HCT116 (cell line): Measurements from ENCODE around the gene SETX. TPM values are rescaled to one million over a fixed set of nuclear protein-coding genes. Genes with fewer than 3 reads are reported as not detected.

Experiments used
- ATAC-seq: fragments of 200-7000 bp; cut with Tn5 transposase; 2 replicates; pipeline ENCODE4 v1.9.1; 2020; ENCODE audit warnings: mild to moderate bottlenecking, moderate library complexity
- BruUV-seq: library from RNA; stranded (reverse); fragments of 400-500 nt; replicated peaks from 2 replicates; lab custom pipeline; 2021; lab: Mats Ljungman, UMichigan
- CTCF ChIA-PET: fragments of 300-600 bp; sonication (Branson Sonifier 250); formaldehyde crosslinking; loops from one replicate; lab custom pipeline; 2021; ENCODE audit warnings: antibody characterized with exemption; lab: Charles Lee
- POLR2A ChIA-PET: fragments of 300-600, 350-600 bp; sonication (Branson Sonifier 250); formaldehyde crosslinking; loops from one replicate; lab custom pipeline; 2021; ENCODE audit warnings: antibody characterized with exemption; lab: Charles Lee
- RAD21 ChIA-PET, 2 experiments: fragments of 300-600 bp; sonication (Branson Sonifier 250); formaldehyde crosslinking; loops; one replicate each; lab custom pipeline; 2023; ENCODE audit warnings: low total read pairs in 2 of 2; ENCODE audit not compliant: uncharacterized antibody in 2 of 2, unreplicated experiment in 2 of 2, low non-redundant PET in 1 of 2; lab: Charles Lee
- DNase-seq: peaks from one replicate; pipeline ENCODE4 v3.0.0-alpha.2; 2010; ENCODE audit warnings: low read depth, low spot score
- H2AFZ ChIP-seq: fragments of 200-600 bp; shearing (Covaris generic), sonication (generic); 2 replicates; pipeline ENCODE4 v1.6.1; 2017; ENCODE audit warnings: low read depth, mixed run types, mixed read lengths, antibody characterized with exemption, low read length; ENCODE audit not compliant: poor library complexity, severe bottlenecking
- H3K27ac ChIP-seq: 2 replicates; pipeline ENCODE4 v1.5.1; 2012; ENCODE audit warnings: low read depth, low read length
- H3K27me3 ChIP-seq: fragments of 200-600 bp; sonication (generic); 2 replicates; pipeline ENCODE4 v1.6.1; 2016; ENCODE audit warnings: mixed run types, low read length, mixed read lengths; ENCODE audit not compliant: insufficient read depth
- H3K36me3 ChIP-seq, 2 experiments: fragments of 200-500 bp in 1 of 2; fragments of 200-600 bp in 1 of 2; sonication (Bioruptor generic) in 1 of 2; sonication (generic) in 1 of 2; 2 replicates each; pipeline versions ENCODE4 v1.5.1 to v1.6.1; 2014 to 2016; ENCODE audit warnings: low read length in 2 of 2, inconsistent platforms in 1 of 2, mixed read lengths in 1 of 2, mixed run types in 1 of 2; ENCODE audit not compliant: insufficient read depth in 2 of 2, control insufficient read depth in 1 of 2
- H3K4me1 ChIP-seq, 2 experiments: fragments of 200-600 bp in 1 of 2; sonication (generic) in 1 of 2; 2 replicates each; pipeline versions ENCODE4 v1.5.1 to v1.6.1; 2012 to 2017; ENCODE audit warnings: low read length in 2 of 2, inconsistent platforms in 1 of 2, mild to moderate bottlenecking in 1 of 2, mixed read lengths in 1 of 2, mixed run types in 1 of 2, moderate library complexity in 1 of 2; ENCODE audit not compliant: insufficient read depth in 2 of 2, control insufficient read depth in 1 of 2
- H3K4me2 ChIP-seq: fragments of 200-600 bp; sonication (generic); 2 replicates; pipeline ENCODE4 v1.6.1; 2017; ENCODE audit warnings: mixed run types, low read length, mixed read lengths
- H3K4me3 ChIP-seq, 2 experiments: fragments of 200-600 bp in 1 of 2; sonication (generic) in 1 of 2; replicated peaks in 1 of 2; 2 replicates each; pipeline ENCODE4 v1.5.1; 2011 to 2016; ENCODE audit warnings: low read length in 2 of 2, control low read depth in 1 of 2, low read depth in 1 of 2, mild to moderate bottlenecking in 1 of 2, mixed read lengths in 1 of 2, mixed run types in 1 of 2
- H3K79me2 ChIP-seq: fragments of 200-600 bp; sonication (generic); 2 replicates; pipeline ENCODE4 v1.6.1; 2017; ENCODE audit warnings: mild to moderate bottlenecking, mixed run types, low read length, moderate library complexity, mixed read lengths; ENCODE audit not compliant: insufficient read depth
- H3K9ac ChIP-seq: fragments of 200-600 bp; sonication (generic); 2 replicates; pipeline ENCODE4 v1.6.1; 2016; ENCODE audit warnings: low read length, mixed read lengths
- H3K9me2 ChIP-seq: fragments of 200-600 bp; sonication (generic), shearing (Covaris generic); 2 replicates; pipeline ENCODE4 v1.6.1; 2017; ENCODE audit warnings: mixed run types, mild to moderate bottlenecking, moderate library complexity; ENCODE audit not compliant: insufficient read depth
- H3K9me3 ChIP-seq, 2 experiments: fragments of 200-500 bp in 1 of 2; fragments of 200-600 bp in 1 of 2; sonication (Bioruptor generic) in 1 of 2; sonication (generic) in 1 of 2; 2 replicates each; pipeline ENCODE4 v1.6.1; 2014 to 2017; ENCODE audit warnings: low read length in 2 of 2, mixed read lengths in 2 of 2, inconsistent platforms in 1 of 2, low read depth in 1 of 2, mild to moderate bottlenecking in 1 of 2, mixed run types in 1 of 2, moderate library complexity in 1 of 2; ENCODE audit not compliant: control insufficient read depth in 1 of 2, insufficient read depth in 1 of 2
- H4K20me1 ChIP-seq: fragments of 200-600 bp; sonication (generic), shearing (Covaris generic); 2 replicates; pipeline ENCODE4 v1.6.1; 2017; ENCODE audit warnings: mixed run types, mild to moderate bottlenecking, moderate library complexity; ENCODE audit not compliant: insufficient read depth
- CBX3 ChIP-seq: IDR thresholded peaks from 2 replicates; pipeline ENCODE4 v1.6.1; 2012; ENCODE audit warnings: low read depth
- CEBPB ChIP-seq: IDR thresholded peaks from 2 replicates; pipeline ENCODE4 v1.6.1; 2012; ENCODE audit warnings: low read depth
- CTCF ChIP-seq, 3 experiments: fragments of 200-600 bp in 1 of 3; sonication (generic) in 1 of 3; IDR thresholded peaks in 2 of 3; conservative IDR thresholded peaks in 1 of 3; 2 replicates each; pipeline ENCODE4 v1.5.1; 2012 to 2017; ENCODE audit warnings: low read depth in 2 of 3, low read length in 2 of 3, antibody characterized with exemption in 1 of 3, borderline replicate concordance in 1 of 3, control low read depth in 1 of 3, mild to moderate bottlenecking in 1 of 3, mixed read lengths in 1 of 3, mixed run types in 1 of 3, moderate library complexity in 1 of 3; ENCODE audit not compliant: insufficient read depth in 1 of 3
- EGR1 ChIP-seq: IDR thresholded peaks from 2 replicates; pipeline ENCODE4 v1.6.1; 2012; ENCODE audit warnings: low read depth
- ELF1 ChIP-seq: IDR thresholded peaks from 2 replicates; pipeline ENCODE4 v1.6.1; 2012; ENCODE audit warnings: low read depth, borderline replicate concordance
- EZH2phosphoT487 ChIP-seq: fragments of 200-600 bp; IDR thresholded peaks from 2 replicates; pipeline ENCODE4 v1.6.1; 2018; ENCODE audit warnings: antibody characterized with exemption, borderline replicate concordance
- FOSL1 ChIP-seq: IDR thresholded peaks from 2 replicates; pipeline ENCODE4 v1.6.1; 2012; ENCODE audit warnings: low read depth
- JUND ChIP-seq: IDR thresholded peaks from 2 replicates; pipeline ENCODE4 v1.6.1; 2012
- POLR2A ChIP-seq: IDR thresholded peaks from 2 replicates; pipeline ENCODE4 v1.7.0; 2011; ENCODE audit warnings: borderline replicate concordance; ENCODE audit not compliant: insufficient read depth, insufficient read length; ENCODE audit errors: extremely low read depth
- POLR2AphosphoS5 ChIP-seq: IDR thresholded peaks from 2 replicates; pipeline ENCODE4 v1.6.1; 2011; ENCODE audit warnings: mild to moderate bottlenecking, low read depth, low read length, moderate library complexity
- RAD21 ChIP-seq: IDR thresholded peaks from 2 replicates; pipeline ENCODE4 v1.6.1; 2012; ENCODE audit warnings: low read depth, mild to moderate bottlenecking
- REST ChIP-seq: IDR thresholded peaks from 2 replicates; pipeline ENCODE4 v1.6.1; 2012; ENCODE audit warnings: low read depth
- SIN3A ChIP-seq: IDR thresholded peaks from 2 replicates; pipeline ENCODE4 v1.6.1; 2012; ENCODE audit warnings: low read depth
- SRF ChIP-seq: IDR thresholded peaks from 2 replicates; pipeline ENCODE4 v1.6.1; 2012; ENCODE audit warnings: low read depth
- TCF7L2 ChIP-seq: IDR thresholded peaks from 2 replicates; pipeline ENCODE4 v1.7.0; 2011; ENCODE audit warnings: borderline replicate concordance, inconsistent platforms; ENCODE audit not compliant: insufficient read depth, insufficient read length; ENCODE audit errors: extremely low read depth
- YY1 ChIP-seq: IDR thresholded peaks from 2 replicates; pipeline ENCODE4 v1.6.1; 2011; ENCODE audit warnings: low read length, low read depth, moderate library complexity, mild to moderate bottlenecking; ENCODE audit not compliant: insufficient replicate concordance; ENCODE audit errors: extremely low read depth
- ZFX ChIP-seq: fragments of 450-650 bp; IDR thresholded peaks from 2 replicates; pipeline ENCODE4 v1.6.1; 2017
- ZNF274 ChIP-seq: fragments of 200-500 bp; sonication (Bioruptor generic); IDR thresholded peaks from 2 replicates; pipeline ENCODE4 v1.6.1; 2014; ENCODE audit warnings: mild to moderate bottlenecking, low read depth, low read length, inconsistent platforms
- intact Hi-C: fragments of 100-400 bp; cut with micrococcal nuclease; formaldehyde crosslinking; loops from 2 replicates; pipeline ENCODE4 v1.10.0; 2022
- total RNA-seq: library from RNA; stranded (reverse); gene quantifications from one replicate; pipeline ENCODE4 v1.2.1, GENCODE V29; 2021; ENCODE audit not compliant: unreplicated experiment
- TF ChIP-seq, protein P1 (sequence below): IDR thresholded peaks from 2 replicates; pipeline ENCODE4 v1.6.1; 2012
- TF ChIP-seq, protein P2 (sequence below): IDR thresholded peaks from 2 replicates; pipeline ENCODE4 v1.6.1; 2011; ENCODE audit warnings: mild to moderate bottlenecking, low read length, moderate library complexity; ENCODE audit not compliant: insufficient replicate concordance; ENCODE audit errors: extremely low read depth

Gene SETX
- total RNA-seq, 1 experiment from 2014 or later: 38.5 TPM

DNA sequence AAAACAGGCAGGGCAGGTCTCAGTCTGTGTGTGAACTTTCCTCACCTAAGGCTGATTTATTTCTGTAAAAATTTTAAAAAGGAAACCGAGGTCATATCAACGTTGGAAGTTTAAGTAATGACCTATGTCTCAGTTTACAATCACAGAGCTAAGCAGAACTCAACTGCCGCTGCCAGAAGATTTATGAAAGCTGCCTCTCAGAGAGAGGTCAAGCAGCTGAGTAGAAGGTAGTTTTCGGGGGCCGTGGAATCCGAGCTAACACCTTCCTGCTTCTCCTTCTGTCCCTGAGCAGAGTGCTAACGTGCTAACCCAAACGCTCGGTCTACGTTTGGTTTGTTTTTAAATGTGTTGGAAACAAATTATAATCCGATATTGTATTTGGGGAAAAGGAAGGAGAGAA is 40.8 kb upstream of the SETX start:
- no peaks in the 10 kb centered on the region for H3K4me1 ChIP-seq
- ChIA-PET RAD21 (no interaction called here), POLR2A (no interaction called here), CTCF (no interaction called here)
- ATAC-seq: no peak
- no peak overlapping the region for H3K4me3 ChIP-seq
- H4K20me1 ChIP-seq: no peaks in the 10 kb centered on the region
- H3K9ac ChIP-seq: no peak overlapping the region
- no peak for TF ChIP-seq ZNF274
- TF ChIP-seq EGR1: no peak
- no peak for TF ChIP-seq ZFX
- no peak for TF ChIP-seq YY1
- TF ChIP-seq JUND: no peak
- TF ChIP-seq POLR2AphosphoS5: no peak
- TF ChIP-seq EZH2phosphoT487: no peak
- TF ChIP-seq, protein P1, sequence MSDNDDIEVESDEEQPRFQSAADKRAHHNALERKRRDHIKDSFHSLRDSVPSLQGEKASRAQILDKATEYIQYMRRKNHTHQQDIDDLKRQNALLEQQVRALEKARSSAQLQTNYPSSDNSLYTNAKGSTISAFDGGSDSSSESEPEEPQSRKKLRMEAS: no peak
- no peak for TF ChIP-seq CTCF (IDR thresholded peaks at IDR 0.05 in 2 of 3, conservative IDR thresholded peaks at IDR 0.05 in 1 of 3; ENCODE audit: borderline replicate concordance in 1 of 3, insufficient read depth in 1 of 3, low read depth in 2 of 3, low read length in 2 of 3)
- TF ChIP-seq TCF7L2: no peak
- TF ChIP-seq SRF: no peak
- no peak for TF ChIP-seq SIN3A
- TF ChIP-seq REST: no peak
- no peak for TF ChIP-seq ELF1
- no peak for TF ChIP-seq POLR2A
- TF ChIP-seq CBX3: no peak
- TF ChIP-seq, protein P2, sequence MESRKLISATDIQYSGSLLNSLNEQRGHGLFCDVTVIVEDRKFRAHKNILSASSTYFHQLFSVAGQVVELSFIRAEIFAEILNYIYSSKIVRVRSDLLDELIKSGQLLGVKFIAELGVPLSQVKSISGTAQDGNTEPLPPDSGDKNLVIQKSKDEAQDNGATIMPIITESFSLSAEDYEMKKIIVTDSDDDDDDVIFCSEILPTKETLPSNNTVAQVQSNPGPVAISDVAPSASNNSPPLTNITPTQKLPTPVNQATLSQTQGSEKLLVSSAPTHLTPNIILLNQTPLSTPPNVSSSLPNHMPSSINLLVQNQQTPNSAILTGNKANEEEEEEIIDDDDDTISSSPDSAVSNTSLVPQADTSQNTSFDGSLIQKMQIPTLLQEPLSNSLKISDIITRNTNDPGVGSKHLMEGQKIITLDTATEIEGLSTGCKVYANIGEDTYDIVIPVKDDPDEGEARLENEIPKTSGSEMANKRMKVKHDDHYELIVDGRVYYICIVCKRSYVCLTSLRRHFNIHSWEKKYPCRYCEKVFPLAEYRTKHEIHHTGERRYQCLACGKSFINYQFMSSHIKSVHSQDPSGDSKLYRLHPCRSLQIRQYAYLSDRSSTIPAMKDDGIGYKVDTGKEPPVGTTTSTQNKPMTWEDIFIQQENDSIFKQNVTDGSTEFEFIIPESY: no peak
- no peak for TF ChIP-seq CEBPB
- no peak for TF ChIP-seq FOSL1
- no peak for TF ChIP-seq RAD21
- H3K27me3 ChIP-seq: no peaks in the 10 kb centered on the region
- no peaks in the 10 kb centered on the region for H3K9me3 ChIP-seq
- TSS peak; percentile 7 for BruUV-seq
- H3K9me2 ChIP-seq: no peaks in the 10 kb centered on the region
- no peak overlapping the region for H3K4me2 ChIP-seq
- no peak overlapping the region for H2AFZ ChIP-seq
- intact Hi-C loops: loop anchor here (5.0 kb wide), 1 partner anchor 633 kb away; no protein-coding TSS in a partner anchor
- peaks cover 5% of the 10 kb centered on the region; the same call in 1 of the 2 replicates for H3K79me2 ChIP-seq
- peaks cover 49 to 51% of the 10 kb centered on the region in 2 experiments for H3K36me3 ChIP-seq
- H3K27ac ChIP-seq: no peak overlapping the region
- no peak for DNase-seq
